EL (cell line): Measurements from ENCODE around the gene TM9SF4.

Source experiments
- DNase-seq: peaks from one replicate; pipeline ENCODE4 v3.0.0-alpha.2; 2016

Gene TM9SF4, protein sequence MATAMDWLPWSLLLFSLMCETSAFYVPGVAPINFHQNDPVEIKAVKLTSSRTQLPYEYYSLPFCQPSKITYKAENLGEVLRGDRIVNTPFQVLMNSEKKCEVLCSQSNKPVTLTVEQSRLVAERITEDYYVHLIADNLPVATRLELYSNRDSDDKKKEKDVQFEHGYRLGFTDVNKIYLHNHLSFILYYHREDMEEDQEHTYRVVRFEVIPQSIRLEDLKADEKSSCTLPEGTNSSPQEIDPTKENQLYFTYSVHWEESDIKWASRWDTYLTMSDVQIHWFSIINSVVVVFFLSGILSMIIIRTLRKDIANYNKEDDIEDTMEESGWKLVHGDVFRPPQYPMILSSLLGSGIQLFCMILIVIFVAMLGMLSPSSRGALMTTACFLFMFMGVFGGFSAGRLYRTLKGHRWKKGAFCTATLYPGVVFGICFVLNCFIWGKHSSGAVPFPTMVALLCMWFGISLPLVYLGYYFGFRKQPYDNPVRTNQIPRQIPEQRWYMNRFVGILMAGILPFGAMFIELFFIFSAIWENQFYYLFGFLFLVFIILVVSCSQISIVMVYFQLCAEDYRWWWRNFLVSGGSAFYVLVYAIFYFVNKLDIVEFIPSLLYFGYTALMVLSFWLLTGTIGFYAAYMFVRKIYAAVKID

GRCh38 chr20:32109392-32110172, at the start of gene TM9SF4:
TSS of gene TM9SF4 (plus strand) at chr20:32109714. CDS start at chr20:32109741, 27 bp downstream.
- peak; percentile 95 for DNase-seq

- DNase-seq: no peak
Observed at GRCh38 chr20:32062776-32063170, 46.7 kb upstream of the TM9SF4 start.

DNA sequence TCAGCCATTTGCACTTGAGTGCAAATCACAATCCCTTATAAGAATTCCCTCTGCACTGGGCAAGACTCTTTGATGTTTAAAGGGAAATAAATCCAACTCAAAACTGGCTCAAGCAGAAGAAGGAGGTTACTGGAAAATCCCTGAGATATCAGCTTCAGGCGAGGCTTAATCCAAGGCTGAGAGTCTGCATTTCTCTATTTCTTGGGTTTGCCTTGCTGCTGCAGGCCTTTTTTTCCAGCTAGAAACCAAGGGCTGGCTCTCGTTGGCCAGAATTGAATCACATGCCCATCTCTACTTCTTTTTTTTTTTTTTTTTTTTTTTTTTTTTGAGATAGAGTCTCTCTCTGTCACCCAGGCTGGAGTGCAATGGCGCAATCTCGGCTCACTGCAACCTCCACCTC, 45.8 kb upstream of the TM9SF4 start:
- DNase-seq: no peak

DNA sequence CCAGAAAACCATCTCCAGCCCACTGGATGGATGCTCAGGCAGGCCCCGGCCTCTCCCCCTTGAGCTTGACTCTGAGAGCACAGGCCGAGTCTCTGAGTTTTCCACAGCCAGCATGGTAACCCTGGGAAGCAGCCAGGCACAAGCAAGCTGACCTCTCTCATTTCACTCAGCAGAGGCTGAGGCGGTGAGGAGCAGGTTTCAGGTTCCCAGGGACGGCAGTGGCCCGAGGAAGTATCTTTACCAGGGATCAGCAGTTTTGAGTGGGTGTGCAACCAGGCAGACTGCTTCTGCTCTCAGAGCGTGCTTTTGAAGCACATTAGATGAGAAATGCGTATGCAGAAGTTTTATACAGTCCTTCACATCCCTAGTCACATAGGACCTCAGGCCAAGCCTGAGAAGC, 44.8 kb upstream of the TM9SF4 start:
- no peak for DNase-seq

GRCh38 chr20:32067234-32067821, 42.2 kb upstream of the TM9SF4 start:
- peak; percentile 95 for DNase-seq

GRCh38 chr20:32068174-32068573, 41.3 kb upstream of the TM9SF4 start:
- no peak for DNase-seq

- no peak for DNase-seq
Observed at GRCh38 chr20:32069711-32070110, 39.8 kb upstream of the TM9SF4 start.

DNA sequence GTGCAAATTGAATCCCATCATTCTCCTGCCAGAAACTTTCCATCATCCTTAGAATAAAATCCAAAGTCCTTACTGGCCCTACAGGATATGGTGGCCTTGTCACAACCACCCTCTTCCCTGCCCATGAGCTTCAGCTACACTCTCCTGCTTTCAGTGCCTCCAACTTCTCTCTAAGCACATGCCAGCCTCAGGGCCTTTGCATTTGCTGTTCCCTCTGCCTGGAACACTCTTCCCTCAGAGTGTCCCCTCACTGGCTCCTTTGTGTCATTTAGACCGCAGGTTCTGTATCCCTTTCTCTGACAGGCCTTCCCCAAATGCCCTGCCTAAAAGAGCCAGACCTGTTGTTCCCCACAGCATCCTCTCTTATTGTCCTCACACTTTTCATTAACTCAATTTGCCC, 39.2 kb upstream of the TM9SF4 start:
- DNase-seq: no peak

GRCh38 chr20:32070690-32071213, 38.8 kb upstream of the TM9SF4 start:
- no peak for DNase-seq

- no peak for DNase-seq
Observed at GRCh38 chr20:32071395-32072167, 37.9 kb upstream of the TM9SF4 start.

DNA sequence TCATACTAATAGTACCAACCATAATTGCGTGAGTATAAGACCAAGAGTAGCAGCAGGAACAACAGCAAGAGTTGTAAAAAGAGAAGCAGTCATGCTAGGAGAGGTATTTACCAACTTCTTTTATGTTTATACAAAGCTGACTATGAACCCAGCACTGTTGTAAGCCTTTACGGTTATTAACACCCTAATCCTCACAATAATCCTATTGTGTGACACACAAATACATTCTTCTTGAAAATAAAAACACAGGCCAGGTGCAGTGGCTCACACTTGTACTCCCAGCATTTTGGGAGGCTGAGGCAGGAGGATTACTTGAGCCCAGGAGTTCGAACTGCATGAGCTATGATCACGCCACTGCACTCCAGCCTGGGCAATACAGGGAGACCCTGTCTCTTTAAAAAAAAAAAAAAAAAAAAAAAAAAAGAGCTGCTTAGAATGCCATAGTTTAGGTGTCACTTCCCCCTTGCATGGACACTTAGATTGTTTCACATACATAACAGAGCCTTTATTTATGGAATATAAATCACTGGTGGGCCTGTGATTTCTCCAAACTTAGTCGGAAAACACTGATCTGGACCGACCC, 37.3 kb upstream of the TM9SF4 start:
- DNase-seq: peak; percentile 19

DNA sequence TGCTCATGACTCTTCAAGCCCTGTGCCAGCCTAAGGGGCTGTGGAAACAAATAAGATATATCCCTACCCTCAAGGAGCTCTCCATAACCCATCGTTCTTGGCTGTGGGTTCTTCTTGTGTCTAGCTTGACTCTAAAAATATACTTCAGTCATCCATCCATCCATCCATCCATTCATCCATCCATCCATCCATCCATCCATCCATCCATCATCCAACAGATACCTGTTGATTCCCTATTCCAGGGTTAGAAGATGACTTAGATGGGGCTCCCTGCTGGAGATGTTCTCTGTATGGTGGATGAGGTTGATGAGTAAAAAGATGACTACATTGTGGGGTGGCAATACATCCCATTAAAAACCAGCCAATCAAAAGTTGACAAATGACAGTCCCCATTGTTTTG, 34.0 kb upstream of the TM9SF4 start:
- DNase-seq: no peak

DNA sequence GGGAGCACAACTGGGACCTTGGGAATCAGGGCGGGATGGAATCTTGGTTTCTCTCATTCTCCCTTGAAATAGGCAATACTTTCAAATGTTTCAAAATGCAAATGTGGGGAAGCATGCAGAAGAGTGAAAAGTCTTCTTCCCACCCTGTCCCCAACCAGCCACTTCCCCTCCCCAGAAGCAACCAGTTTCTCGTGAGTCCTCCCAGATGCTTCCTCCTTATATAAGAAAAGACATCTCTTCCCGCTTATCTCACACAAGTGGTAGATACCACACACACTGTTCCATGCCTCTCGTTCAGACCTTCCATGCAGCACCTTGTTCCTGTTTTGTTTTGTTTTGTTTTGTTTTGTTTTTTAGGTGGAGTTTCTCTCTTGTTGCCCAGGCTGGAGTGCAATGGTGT, 32.3 kb upstream of the TM9SF4 start:
- DNase-seq: no peak

GRCh38 chr20:32078322-32078721, 31.2 kb upstream of the TM9SF4 start:
- DNase-seq: no peak

DNA sequence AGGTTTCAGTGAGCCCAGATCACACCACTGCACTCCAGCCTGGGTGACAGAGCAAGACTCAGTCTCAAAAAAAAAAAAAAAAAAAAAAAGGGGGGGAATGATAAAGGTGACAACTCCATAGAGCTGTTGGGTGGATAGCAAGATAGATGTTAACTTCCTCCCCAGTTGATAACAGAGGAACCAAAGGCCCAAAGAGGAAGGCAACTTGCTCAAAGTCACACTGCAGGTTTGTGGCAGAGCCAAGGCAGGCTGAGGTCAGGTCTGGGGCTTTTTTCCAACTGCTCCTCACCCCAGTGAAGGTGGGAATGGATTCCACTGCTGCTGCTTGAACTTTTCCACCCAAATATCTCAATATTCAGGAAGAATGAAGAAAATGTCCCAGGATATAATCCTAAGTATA, 30.7 kb upstream of the TM9SF4 start:
- no peak for DNase-seq

DNA sequence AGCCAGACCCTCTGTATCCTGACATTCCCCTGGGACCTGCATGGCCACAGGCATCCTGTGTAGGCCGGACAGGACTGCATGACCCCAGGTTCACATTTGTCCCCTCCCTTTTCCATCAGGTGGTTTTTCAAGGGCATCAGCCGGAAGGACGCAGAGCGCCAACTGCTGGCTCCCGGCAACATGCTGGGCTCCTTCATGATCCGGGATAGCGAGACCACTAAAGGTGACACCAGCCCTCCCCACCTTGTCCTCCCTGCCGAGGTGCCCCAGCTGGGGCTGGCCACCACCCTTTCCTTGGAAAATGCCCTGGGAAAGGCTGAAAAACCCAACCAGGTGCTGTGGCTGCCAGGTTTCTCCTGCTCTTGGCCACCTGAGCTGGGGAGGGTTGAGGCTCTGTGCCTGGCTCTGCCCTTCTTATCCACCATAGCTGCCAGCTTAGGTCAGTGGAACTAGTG, 29.8 kb upstream of the TM9SF4 start:
- no peak for DNase-seq

DNA sequence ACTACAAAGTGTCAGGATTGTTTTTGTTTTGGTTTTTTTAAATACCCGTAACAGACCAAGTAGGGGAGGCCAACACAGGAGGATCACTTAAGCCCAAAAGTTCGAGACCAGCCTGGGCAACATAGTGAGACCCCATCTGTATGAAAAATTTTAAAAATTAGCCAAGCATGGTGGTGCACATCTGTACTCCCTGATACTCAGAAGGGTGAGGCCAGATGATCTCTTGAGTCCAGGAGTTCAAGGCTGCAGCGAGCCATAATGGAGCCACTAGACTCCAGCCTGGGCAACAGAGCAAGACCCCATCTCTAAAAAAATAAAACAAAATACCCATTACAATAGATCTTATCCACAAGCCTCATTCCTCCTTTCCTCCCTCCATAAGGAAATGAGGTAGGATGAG, 28.7 kb upstream of the TM9SF4 start:
- DNase-seq: no peak

- no peak for DNase-seq
Observed at GRCh38 chr20:32083469-32083868, 26.0 kb upstream of the TM9SF4 start.

DNA sequence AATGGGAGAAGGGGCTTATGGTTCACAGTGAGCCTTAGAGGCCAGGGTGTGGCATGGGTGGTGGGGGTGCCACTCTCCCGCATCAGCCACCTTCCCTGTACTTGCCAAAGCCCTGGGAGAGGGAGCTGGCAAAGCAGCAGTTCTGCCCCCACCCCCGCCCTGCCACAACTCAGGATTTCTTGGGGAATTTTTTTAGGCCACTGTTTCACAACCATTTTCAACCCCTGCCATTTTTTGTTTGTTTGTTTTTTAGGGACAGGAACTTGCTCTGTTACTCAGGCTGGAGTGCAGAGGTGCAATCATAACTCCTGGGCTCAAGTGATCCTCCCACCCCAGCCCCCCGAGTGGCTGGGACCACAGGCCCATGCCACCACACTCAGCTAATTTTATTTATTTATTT, 22.4 kb upstream of the TM9SF4 start:
- no peak for DNase-seq

- DNase-seq: no peak
Observed at GRCh38 chr20:32088759-32089158, 20.8 kb upstream of the TM9SF4 start.

DNA sequence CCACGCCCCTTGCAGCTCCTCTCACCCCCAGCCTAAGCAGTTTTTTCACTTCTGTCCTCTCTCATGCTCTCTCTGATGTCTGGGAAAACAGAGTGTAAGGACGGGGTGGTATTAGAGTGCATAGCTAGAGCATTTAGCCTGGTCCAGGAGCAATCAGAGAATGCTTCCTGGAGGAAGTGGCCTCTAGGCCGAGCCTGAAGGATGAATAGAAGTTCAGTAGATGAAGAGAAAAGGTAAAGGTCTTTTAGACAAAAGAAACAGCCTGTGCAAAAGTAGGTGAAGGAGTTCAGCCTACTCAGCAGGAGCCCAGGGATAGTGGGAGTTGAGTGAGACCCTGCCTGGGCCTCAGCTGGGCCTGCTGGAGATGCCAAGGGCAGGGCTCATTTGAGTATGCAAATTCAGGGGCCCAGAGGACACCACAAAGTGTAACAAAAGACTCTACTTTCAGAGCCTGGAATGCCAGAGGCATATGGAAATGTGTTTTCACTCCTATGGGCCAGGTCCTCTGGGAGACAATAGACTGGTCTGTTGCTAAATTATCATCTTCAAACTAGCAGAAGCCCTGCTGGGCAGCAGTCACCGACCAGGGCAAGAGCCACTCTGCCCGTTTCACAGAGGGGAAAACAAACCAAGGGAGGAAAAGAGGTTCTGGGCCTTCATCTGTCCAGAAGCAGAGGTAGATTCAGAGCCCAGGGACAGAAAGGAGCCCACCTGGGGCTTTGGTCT, 19.7 kb upstream of the TM9SF4 start:
- no peak for DNase-seq
